ENCODE measurements around the gene USP11.

Gene USP11

DNA sequence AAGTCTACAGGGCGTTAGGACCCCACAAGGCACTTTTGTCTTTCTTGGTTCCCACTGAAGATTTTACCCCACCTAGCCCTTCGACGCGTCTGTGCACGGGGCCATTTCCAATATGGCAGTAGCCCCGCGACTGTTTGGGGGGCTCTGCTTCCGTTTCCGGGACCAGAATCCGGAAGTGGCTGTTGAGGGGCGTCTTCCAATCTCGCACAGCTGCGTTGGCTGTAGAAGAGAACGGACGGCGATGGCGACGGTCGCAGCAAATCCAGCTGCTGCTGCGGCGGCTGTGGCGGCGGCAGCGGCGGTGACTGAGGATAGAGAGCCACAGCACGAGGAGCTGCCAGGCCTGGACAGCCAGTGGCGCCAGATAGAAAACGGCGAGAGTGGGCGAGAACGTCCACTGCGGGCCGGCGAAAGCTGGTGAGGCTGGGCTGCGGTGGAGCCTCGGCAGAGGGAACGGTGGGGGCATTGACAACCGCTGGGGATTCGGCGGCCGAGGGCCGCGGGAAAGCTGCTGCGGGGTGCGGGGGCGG lies at the start of gene USP11:
Gene USP11 (plus strand): TSS at position 207 of the 530 bp plus-strand sequence. CDS start 35 bp downstream, at position 242.
- DNase-seq (ENCODE audit: low spot score): peak; percentile 33

DNA sequence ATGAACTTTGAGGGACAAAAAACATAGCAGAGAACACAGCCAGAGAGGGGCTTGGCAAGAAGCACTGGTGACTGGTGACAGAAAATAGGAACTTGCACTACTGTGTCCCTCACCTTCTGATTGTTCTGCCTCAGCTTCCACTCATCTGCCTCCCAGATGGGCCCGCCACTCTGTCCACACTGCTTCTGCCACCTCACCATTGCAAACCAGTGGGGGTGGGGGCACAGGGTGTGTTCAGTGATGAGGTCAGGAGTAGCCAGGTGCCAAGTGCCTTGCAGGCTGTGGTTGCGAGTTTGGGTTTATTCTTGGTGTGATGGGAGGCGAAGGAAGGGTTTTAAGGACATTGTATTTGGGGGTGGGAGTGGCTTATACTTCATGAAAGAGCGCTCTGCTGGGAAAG lies 48.3 kb upstream of the USP11 start:
- DNase-seq (ENCODE audit: low spot score): no peak

DNA sequence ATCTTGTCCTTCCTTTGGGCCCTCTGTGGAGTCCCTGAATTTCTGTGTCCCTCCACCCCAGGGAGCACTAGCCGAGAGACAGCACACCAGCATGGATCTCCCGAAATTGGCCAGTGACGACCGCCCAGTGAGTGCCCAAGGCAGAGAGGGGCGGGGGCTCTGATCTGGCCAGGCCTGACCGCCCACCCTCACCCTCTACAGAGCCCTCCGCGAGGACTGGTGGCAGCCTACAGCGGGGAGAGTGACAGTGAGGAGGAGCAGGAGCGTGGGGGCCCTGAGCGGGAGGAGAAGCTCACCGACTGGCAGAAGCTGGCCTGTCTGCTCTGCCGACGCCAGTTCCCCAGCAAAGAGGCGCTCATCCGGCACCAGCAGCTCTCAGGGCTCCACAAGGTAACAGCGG lies 47.6 kb upstream of the USP11 start:
- no peak for DNase-seq (ENCODE audit: low spot score)

DNA sequence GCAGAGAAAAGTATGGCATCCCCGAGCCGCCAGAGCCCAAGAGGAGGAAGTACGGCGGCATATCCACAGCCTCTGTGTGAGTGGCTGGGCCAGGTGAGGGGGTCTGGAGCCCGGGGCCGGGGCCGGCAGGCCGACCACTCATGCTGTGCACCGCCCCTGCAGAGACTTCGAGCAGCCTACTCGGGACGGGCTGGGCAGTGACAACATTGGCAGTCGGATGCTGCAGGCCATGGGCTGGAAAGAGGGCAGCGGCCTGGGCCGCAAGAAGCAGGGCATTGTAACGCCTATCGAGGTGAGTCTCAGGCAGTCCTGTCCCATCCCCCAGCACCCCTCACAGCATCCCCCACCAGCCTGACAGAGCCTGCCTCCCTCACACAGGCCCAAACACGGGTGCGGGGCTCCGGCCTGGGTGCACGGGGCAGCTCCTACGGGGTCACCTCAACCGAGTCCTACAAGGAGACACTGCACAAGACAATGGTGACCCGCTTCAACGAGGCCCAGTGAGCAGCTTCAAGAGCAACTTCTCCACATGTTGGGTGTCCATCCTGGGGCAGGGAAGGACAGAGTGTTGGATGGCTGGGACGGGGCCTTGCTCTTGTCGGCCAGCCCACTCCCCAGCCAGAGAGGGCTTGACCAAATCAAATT lies 46.6 kb upstream of the USP11 start:
- DNase-seq (ENCODE audit: low spot score): no peak

DNA sequence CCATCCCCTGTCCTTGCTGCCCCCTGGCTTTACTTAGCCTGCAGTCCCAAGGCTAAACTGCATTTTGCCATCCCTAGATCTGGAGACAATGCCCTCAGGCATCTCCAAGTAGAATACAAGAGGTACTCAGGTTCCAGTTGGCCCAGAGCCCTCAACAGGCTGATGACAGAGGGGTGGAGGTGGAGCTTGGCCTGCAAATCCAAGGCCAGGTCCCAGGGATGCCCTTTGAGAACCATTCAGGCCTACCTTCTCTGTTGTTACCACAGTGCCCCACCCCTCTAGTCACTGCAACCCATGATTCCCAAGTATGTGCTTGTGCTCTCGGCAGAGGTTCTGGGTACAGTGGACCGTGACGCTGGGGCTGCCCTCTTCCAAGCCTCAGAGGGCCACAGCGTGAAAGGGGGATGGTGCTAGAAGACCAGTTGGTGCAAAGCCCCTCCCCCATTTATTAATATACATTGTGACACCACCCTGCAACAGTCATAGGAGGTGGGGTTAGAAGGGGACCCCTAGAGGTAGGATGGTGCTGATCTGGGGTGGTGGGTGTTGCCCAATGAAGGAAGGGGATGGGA lies 45.6 kb upstream of the USP11 start:
- no peak for DNase-seq (ENCODE audit: low spot score)

DNA sequence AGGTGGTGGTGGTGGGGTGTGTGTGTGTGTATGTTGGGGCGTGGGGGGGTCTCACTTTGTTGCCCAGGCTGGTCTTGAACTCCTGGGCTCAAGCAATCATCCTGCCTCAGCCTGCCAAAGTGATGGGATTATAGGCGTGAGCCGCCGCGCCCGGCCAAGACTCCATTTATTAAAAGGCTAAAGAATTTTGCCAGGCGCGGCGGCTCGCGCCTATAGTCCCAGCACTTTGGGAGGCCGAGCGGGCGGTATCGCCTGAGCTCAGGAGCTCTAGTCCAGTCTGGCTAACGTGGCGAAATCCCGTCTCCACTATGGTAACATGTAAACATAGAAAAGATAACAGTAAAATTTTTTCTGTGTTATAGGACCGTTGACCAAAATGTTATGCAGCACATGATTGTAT lies 42.9 kb upstream of the USP11 start:
- DNase-seq (ENCODE audit: low spot score): no peak

DNA sequence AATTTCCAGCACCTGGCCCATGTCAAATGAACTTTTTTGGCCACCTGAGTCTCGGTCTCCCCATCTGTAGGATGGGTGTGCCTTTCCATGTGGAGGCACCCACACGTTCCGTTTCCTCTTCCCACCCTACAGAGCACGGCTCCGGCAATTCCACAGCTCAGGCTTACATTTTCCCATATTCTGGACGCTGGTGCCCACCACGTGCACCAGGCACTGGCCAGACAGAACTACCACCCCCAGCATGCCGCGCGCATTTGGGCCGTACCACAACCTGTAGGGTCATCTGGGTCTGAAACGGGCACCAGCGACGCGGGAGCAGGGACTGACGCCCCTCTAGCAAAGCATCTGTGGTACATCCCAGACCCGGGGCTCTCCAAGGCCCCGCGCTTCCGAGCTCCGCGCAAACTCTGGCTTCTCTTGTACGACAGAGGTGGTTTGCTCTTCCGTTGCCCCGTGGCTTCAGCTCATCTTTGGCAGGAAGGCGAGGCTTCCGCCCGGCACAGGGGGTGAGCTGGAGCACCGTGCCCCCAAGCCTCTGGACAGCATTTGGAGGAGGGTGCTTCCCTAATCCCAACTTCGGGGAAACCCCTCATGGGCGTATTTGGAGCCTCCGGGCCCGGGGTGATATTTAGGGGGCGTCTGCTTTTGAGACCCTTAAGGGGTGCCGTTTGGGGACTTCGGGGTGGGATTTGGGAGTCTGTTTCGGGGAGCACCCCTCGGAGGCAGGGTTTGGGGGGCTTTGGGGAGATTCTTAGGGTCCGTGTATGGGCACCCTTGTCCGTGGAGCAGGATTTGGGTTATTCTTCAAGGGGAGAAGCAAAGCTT lies 42.2 kb upstream of the USP11 start:
- DNase-seq (ENCODE audit: low spot score): peak; percentile 88

DNA sequence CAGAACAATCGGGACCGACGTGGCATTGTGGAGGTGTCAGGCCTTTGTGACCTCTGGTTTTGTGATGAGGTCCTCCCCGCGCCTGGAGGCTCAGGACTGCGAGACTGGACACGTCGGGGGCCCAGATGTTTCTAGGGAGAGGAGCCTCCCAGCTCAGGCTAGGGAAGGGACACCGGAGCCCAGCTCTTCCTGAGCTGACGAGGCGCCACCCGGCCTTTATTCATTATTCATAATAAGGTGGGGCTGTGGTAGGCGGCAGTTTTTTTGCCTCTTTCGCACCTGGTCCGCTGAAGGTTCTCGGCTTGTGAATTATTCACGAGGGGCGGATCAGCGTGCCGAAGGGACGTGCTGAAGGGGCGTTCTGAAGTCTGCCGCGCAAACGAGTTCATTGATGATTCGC lies 41.5 kb upstream of the USP11 start:
- peak; percentile 48 for DNase-seq (ENCODE audit: low spot score)

DNA sequence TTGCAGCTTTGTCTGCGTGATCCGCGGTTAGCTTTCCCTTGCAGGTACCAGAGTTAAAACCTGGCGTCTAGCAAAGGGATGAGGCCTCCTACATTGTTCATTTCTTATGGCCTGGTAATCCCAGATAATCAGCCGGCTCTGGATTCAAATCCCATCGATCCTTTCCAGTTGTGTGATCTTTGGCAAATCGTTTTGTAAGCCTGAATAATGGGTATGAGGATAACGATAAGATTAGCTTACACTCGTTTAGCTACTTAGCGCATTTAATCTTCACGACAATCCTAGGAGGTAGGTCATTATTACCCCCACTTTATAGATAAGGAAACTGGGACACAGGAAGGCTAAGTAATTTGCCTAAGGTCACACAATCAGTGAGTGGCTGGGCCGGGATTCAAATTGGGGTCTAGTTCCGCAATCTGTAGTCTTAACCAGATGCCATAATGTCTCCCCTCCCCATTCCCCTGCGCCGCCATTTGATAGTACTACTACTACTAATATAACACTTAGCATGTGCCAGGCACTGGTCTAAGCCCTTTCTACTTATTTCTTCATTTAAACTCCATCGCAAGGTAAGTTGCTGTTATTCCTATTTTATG lies 40.9 kb upstream of the USP11 start:
- DNase-seq (ENCODE audit: low spot score): no peak

DNA sequence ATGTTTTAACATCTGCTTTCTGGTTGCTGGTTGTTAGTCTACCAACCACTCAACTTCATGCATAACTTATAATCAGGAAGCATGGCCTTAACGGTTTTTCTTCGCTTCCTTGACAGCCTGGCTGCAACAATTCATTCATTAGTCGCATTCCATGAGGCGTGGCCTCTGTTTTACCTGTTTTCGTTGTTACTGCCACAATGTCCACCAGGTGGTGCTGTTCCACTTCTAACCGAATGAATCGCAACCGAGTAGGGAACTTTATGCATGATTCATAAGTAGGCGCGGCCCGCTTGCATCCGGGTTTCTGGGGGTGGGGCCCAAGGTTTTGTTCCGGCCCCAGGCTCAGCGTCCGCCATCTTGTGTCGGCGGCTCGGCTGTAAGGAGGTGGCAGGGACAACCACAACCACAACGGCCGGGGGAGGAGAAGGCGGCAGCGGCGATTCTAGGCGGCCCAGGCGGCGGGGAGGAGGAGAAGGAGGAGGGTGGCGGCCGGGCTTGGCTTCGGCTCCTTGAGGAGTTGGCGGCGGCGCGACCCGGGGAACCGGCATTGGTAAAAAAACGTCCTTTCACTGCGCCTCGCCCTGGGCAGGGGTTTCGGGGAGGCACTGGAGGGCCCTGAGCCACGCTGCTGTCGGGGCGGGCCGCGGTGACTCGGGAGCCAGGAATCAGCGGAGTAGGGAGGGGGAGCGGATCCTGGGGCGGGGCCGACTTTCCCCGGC lies 39.2 kb upstream of the USP11 start, which contains the start of gene UBA1:
Gene UBA1 (plus strand): TSS at position 355 of the 719 bp plus-strand sequence. CDS start 4,974 bp downstream, outside the sequence.
- DNase-seq (ENCODE audit: low spot score): peak; percentile 97

DNA sequence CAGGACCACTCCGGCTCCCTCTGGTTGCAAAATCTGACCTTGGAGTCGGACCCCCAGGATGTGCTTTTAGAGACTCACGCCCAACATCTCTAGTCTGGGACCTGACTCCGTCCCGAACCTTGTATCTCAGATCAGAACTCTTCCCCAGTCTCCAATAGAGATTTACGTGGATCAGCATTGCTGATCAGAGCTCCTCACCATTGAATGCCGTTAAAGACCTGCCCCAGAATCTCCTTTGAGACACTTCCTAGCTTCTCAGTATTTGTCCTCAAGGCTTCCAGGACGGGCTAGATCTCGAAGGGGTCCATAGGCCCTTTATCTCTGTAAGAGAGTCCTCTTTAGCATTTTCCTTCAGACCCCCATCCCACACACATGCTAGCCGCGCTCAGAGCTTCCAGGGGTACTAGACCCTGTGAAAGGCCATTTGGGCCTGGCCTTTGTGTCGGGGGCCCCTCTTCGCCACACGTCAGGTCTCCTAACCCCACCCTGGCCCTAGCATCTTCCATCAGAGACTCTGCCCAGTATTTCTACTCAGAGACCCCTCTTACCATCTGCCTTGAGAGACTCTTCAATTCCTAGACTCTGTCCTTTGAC lies 38.5 kb upstream of the USP11 start:
- no peak for DNase-seq (ENCODE audit: low spot score)

DNA sequence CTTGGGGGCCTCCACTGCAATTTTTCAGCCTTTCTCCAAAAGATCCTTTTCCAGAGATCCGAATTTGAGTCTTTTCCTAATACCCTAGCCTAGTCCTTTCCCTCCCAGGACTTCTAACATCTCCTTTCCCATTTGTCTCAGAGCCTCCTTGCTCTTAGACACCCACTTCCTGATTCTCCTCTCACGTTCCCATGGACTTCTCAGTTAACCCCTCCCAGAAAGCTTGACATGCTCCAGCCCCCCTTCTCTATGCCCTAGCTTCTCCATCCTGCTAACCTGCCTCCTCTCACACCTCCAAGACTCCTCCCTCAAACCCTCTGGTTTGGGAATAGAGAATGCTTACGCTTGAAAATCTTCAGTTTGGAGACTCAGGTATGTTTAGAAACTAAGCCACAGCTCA lies 36.7 kb upstream of the USP11 start:
- no peak for DNase-seq (ENCODE audit: low spot score)

DNA sequence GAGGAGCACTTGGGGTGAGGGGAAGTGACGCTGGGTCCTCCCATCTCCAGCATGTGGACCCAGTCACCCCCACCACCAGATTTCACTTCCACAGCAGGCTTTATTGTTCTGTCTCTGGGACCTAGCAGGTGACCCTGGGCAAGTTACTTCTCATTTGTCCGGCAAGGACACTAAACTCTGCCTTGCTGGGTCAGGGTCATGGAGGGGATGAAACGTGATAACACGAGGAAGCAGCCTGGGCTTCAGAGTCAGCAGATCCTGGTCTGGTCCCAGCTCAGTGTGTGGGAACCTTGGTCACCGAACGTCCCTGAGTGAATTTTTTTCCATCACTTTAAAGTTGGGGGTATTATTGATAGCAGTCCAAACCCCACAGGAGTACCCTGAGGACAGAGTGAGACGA lies 35.3 kb upstream of the USP11 start:
- no peak for DNase-seq (ENCODE audit: low spot score)

DNA sequence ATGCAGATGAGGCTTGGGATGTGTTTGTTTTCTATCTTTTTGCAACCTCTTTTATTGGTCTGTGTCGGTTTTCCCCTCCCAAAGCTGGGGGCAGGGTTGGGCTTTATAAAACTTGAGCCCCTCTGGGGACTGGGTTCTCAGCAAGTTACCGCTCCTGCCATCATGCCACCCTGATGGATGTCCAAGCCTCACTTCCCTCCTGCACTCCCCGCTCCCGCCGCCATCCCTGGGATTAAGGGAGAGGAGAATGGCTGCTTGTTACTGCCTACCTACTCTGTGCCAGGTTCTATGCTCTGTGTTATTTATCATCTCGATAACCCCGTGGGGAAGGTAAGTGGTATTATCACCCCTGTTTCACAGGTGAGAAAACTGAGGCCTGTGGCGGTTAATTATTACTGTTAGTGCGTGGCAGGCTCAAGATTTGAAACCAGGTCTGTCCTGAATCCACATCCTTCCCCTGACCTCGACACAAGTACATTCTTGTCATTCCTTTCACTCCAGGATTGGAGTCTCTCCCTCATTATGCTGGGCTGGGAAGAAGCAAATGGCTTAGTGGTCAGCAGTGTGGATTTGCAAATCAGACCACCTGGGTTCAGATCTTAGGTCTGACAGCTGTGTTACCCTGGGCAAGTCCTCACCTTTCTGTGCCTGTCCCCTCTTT lies 34.7 kb upstream of the USP11 start:
- no peak for DNase-seq (ENCODE audit: low spot score)

DNA sequence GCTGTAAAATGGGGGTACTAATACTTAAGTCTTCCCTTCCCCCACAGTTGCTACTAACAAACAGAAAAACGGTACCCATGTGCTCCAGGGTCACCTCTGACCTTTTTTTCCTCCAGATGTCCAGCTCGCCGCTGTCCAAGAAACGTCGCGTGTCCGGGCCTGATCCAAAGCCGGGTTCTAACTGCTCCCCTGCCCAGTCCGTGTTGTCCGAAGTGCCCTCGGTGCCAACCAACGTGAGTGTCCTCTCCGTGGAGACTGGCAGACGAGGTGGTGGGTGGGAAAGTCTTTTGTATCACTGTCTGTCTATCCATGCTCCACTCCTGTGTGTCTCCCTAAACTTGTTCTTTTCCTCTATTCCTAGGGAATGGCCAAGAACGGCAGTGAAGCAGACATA lies 34.1 kb upstream of the USP11 start:
- DNase-seq (ENCODE audit: low spot score): no peak

DNA sequence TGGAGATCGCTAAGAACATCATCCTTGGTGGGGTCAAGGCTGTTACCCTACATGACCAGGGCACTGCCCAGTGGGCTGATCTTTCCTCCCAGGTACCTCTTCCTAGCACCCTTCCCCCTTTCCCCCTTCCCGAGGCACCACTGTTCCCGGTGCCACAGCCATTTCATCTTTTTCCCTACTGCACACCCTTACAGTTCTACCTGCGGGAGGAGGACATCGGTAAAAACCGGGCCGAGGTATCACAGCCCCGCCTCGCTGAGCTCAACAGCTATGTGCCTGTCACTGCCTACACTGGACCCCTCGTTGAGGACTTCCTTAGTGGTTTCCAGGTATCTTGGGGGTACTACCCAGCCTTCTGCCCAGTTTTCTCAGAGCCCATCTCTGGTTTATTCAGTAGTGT lies 33.5 kb upstream of the USP11 start:
- DNase-seq (ENCODE audit: low spot score): no peak

DNA sequence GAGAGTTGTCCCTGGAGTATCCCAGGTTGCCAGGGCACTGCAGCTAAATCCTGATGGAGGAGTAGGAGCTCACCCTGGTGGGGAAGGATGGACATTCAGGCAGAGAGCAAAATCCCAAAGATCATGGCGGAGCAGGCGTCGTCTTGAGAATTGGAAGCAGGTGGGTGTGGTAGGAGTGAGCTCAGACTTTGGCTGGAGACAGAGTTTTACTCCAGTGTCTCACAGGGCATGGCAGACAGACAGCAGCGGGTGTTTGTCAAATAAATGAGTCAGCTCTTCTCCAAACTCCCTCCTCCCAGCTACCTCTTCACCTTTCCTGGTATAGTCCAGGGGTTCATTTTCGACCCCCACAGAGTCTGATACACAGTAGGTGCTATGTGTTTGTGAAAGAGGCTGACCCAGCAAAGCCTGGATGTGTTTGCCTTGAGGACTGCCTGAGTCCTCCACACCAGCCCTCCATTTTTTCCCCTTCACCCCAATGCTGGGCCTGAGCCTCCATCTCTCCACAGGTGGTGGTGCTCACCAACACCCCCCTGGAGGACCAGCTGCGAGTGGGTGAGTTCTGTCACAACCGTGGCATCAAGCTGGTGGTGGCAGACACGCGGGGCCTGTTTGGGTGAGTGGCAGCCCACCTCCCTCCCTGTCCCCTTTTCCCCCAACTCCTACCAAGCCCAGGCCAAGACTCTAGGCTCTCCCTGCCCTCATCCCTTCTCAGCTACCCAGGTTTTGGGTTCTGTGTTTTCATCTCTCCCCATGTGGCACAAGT lies 32.2 kb upstream of the USP11 start:
- DNase-seq (ENCODE audit: low spot score): no peak

DNA sequence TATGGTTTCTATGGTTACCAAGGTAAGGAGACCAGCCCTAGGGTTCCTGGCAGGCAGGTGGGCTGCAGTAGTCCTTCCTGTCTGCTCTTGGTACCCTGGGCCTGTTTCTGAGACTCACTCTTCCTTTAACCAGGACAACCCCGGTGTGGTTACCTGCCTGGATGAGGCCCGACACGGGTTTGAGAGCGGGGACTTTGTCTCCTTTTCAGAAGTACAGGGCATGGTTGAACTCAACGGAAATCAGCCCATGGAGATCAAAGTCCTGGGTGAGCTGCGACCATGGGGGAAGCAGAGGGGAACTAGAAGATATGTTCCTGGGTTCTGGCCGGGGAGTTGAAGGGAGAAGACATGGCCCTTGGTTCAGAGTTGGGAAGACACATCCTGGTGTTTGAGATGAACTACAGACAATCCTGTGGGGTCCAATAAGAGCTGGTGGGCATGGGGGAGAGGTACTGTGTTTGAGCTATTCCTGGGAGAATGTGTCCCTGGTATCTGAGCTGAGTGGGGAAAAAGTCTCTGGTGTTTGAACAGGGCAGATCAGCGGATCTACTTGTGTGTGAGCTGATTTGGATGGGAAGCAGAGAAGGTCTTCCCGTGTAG lies 31.4 kb upstream of the USP11 start:
- DNase-seq (ENCODE audit: low spot score): no peak

DNA sequence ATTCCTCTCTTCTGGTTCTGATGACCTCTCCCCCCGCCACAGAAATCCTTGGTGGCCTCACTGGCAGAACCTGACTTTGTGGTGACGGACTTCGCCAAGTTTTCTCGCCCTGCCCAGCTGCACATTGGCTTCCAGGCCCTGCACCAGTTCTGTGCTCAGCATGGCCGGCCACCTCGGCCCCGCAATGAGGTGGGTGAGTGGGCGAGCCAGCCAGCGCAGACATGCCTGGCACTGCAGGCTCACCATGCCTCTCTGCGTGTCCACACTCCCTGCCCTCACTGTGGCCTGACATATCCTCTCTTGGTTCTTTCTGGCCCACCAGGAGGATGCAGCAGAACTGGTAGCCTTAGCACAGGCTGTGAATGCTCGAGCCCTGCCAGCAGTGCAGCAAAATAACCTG lies 30.5 kb upstream of the USP11 start:
- no peak for DNase-seq (ENCODE audit: low spot score)

DNA sequence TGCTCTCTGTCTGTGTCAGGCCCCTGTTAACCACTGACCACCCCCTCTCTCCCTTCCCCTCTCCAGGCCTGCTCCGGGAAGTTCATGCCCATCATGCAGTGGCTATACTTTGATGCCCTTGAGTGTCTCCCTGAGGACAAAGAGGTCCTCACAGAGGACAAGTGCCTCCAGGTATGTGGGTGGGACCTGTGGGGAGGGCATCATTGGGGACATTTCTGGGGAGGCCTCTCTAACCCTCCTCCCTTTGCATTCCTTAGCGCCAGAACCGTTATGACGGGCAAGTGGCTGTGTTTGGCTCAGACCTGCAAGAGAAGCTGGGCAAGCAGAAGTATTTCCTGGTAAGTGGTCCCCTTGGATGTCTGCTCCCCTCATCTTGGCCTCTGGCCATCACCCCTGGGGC lies 29.9 kb upstream of the USP11 start:
- no peak for DNase-seq (ENCODE audit: low spot score)

Data from CD4-positive, alpha-beta T cell treated with Interleukin-6 at 100 ng/mL for 8 hours (primary cell).